ENCODE data around the gene UBE2U.
"Not testable (repeated sequence)": the region's sequence is repeated elsewhere in the genome, so short reads cannot be mapped to it uniquely, and the experiment has no call there.

The UBE2U gene

GRCh38 chr1:64240206-64240605 lies 36.8 kb downstream of the UBE2U start:
- no peak overlapping the region for H3K4me3 ChIP-seq (ENCODE audit: extremely low read depth, insufficient read depth, low read length, poor library complexity, severe bottlenecking)
- H3K4me1 ChIP-seq (ENCODE audit: control insufficient read depth, insufficient read depth, low read length, poor library complexity, severe bottlenecking) = peaks cover 6% of the 10 kb centered on the region
- no peaks in the 10 kb centered on the region for H3K36me3 ChIP-seq (ENCODE audit: control insufficient read depth, insufficient read depth, low read length)
- no peaks in the 10 kb centered on the region for H3K9me3 ChIP-seq (ENCODE audit: control insufficient read depth, low read length)
- no peak overlapping the region for H3K27ac ChIP-seq (ENCODE audit: low read depth, low read length, severe bottlenecking)

GRCh38 chr1:64241069-64241468 lies 37.6 kb downstream of the UBE2U start:
- Histone ChIP-seq H3K27ac (ENCODE audit: low read depth, low read length, severe bottlenecking) (no peak overlapping the region), H3K36me3 (ENCODE audit: control insufficient read depth, insufficient read depth, low read length) (no peaks in the 10 kb centered on the region)

DNA sequence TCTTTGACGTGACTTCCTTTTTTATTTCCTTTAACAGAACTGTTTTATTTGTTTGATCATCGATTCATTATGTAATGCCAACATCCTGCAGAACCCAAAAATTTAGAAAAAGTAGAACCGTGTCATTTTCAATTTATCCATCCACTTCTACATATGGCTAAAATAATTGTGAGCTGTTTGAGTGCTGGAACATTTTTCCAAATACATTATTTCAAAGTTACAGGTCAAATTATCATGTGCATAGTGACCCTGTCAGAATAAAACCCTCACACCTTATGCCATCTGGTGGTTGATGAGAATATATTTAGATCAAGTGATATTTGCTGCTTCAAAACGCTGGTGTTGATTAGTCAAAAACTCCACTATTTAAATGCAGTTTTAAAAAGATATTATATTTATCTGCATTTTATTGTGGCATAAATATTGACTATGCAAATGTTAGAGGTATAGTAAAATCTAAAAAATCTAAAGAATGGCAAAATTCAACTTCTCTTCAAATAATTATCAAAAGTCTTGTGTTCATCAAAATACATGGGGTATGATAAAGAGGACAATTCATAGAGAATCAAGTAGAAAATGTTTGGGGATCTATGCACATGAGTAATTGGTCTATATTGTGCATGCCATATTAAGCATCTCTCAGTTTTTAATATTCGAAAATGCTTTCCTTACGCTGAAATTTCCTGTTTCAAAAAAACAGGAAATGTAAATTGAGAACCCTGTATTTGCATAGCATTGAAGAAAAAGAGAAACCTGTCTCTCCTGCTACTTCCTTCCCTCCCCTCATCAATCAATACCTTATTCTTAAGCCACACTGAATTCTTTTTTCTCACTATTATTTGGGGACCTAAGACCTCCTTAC lies 39.7 kb downstream of the UBE2U start:
- Histone ChIP-seq H3K4me1 (ENCODE audit: control insufficient read depth, insufficient read depth, low read length, poor library complexity, severe bottlenecking) (peaks cover 11% of the 10 kb centered on the region), H3K27ac (ENCODE audit: low read depth, low read length, severe bottlenecking) (peak overlapping the region; percentile 13), H3K9me3 (ENCODE audit: control insufficient read depth, low read length) (no peaks in the 10 kb centered on the region), H3K36me3 (ENCODE audit: control insufficient read depth, insufficient read depth, low read length) (no peaks in the 10 kb centered on the region), H3K4me3 (ENCODE audit: extremely low read depth, insufficient read depth, low read length, poor library complexity, severe bottlenecking) (no peak overlapping the region)
- no CpG with 5 or more reads among the region's 6 CpGs for WGBS, 2 experiments (ENCODE audit: insufficient coverage in 2 of 2)

More at GRCh38 chr1:64241069-64241468, 37.6 kb downstream of the UBE2U start:
- Histone ChIP-seq H3K9me3 (ENCODE audit: control insufficient read depth, low read length) (no peaks in the 10 kb centered on the region), H3K4me1 (ENCODE audit: control insufficient read depth, insufficient read depth, low read length, poor library complexity, severe bottlenecking) (peaks cover 11% of the 10 kb centered on the region), H3K4me3 (ENCODE audit: extremely low read depth, insufficient read depth, low read length, poor library complexity, severe bottlenecking) (no peak overlapping the region)

GRCh38 chr1:64243757-64244080 lies 40.3 kb downstream of the UBE2U start:
- H3K4me1 ChIP-seq (ENCODE audit: control insufficient read depth, insufficient read depth, low read length, poor library complexity, severe bottlenecking) = peaks cover 11% of the 10 kb centered on the region
- WGBS, 2 experiments (ENCODE audit: insufficient coverage in 2 of 2) = 0 to 71% methylated on average over 1 of the region's 4 CpGs
- no peaks in the 10 kb centered on the region for H3K36me3 ChIP-seq (ENCODE audit: control insufficient read depth, insufficient read depth, low read length)
- H3K27ac ChIP-seq (ENCODE audit: low read depth, low read length, severe bottlenecking) = peak overlapping the region; percentile 13
- no peak overlapping the region for H3K4me3 ChIP-seq (ENCODE audit: extremely low read depth, insufficient read depth, low read length, poor library complexity, severe bottlenecking)
- H3K9me3 ChIP-seq (ENCODE audit: control insufficient read depth, low read length) = no peaks in the 10 kb centered on the region

DNA sequence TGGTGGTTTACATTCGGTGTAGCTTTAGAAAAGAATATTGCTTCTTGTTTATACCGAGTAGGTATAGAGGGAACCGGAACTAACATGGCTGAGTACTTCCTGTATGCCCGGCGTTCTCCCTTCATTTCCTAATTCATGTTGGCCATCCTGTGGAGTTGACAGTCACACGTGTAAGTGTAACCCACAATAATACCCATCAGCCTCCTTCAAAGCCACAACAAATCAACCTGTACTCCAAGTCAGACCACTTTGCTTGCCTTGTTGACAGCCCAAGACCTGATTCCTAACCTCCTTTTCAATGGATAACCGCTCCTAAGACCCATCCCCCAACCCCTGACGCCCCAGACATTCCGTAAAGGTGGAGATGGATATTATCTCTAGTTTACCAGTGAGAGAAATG lies 42.1 kb downstream of the UBE2U start:
- peaks cover 11% of the 10 kb centered on the region for H3K4me1 ChIP-seq (ENCODE audit: control insufficient read depth, insufficient read depth, low read length, poor library complexity, severe bottlenecking)
- H3K4me3 ChIP-seq (ENCODE audit: extremely low read depth, insufficient read depth, low read length, poor library complexity, severe bottlenecking) = no peak overlapping the region
- 11 to 46% methylated on average over 1 to 3 of the region's 9 CpGs for WGBS, 2 experiments (ENCODE audit: insufficient coverage in 2 of 2)
- no peaks in the 10 kb centered on the region for H3K9me3 ChIP-seq (ENCODE audit: control insufficient read depth, low read length)
- H3K27ac ChIP-seq (ENCODE audit: low read depth, low read length, severe bottlenecking) = no peak overlapping the region
- H3K36me3 ChIP-seq (ENCODE audit: control insufficient read depth, insufficient read depth, low read length) = no peaks in the 10 kb centered on the region

GRCh38 chr1:64246294-64246917 lies 43.0 kb downstream of the UBE2U start:
- no peaks in the 10 kb centered on the region for H3K9me3 ChIP-seq (ENCODE audit: control insufficient read depth, low read length)
- 100% methylated on average over 1 of the region's 4 CpGs; no CpG with 5 or more reads in 1 of the 2 experiments for WGBS, 2 experiments (ENCODE audit: insufficient coverage in 2 of 2)

DNA sequence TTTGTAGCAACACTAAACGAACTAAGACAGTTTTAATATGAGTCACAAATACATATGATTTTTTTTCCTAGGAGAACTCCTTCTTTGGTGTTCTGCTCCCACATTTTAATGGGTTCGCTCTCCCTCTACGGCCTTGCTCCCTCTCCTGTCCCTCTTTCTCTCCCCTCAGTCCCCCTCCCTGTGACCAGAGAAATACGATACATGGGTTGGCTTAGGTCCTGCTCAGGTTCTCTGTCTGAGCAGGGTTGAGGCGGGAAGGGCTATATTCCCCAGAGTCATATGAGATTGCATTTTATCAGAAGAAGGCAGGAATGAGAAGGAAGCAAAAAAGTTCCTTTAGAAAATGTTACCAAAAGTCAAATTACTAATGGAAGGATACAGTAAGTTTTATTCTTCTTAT lies 44.6 kb downstream of the UBE2U start:
- WGBS, 2 experiments (ENCODE audit: insufficient coverage in 2 of 2) = 45 to 79% methylated on average over 2 to 3 of the region's 5 CpGs
- Histone ChIP-seq H3K9me3 (ENCODE audit: control insufficient read depth, low read length) (no peaks in the 10 kb centered on the region), H3K36me3 (ENCODE audit: control insufficient read depth, insufficient read depth, low read length) (no peaks in the 10 kb centered on the region), H3K4me3 (ENCODE audit: extremely low read depth, insufficient read depth, low read length, poor library complexity, severe bottlenecking) (no peak overlapping the region), H3K4me1 (ENCODE audit: control insufficient read depth, insufficient read depth, low read length, poor library complexity, severe bottlenecking) (peaks cover 11% of the 10 kb centered on the region), H3K27ac (ENCODE audit: low read depth, low read length, severe bottlenecking) (no peak overlapping the region)

More at GRCh38 chr1:64246294-64246917, 43.0 kb downstream of the UBE2U start:
- no peak overlapping the region for H3K27ac ChIP-seq (ENCODE audit: low read depth, low read length, severe bottlenecking)
- H3K4me3 ChIP-seq (ENCODE audit: extremely low read depth, insufficient read depth, low read length, poor library complexity, severe bottlenecking) = no peak overlapping the region
- no peaks in the 10 kb centered on the region for H3K36me3 ChIP-seq (ENCODE audit: control insufficient read depth, insufficient read depth, low read length)
- peaks cover 11% of the 10 kb centered on the region for H3K4me1 ChIP-seq (ENCODE audit: control insufficient read depth, insufficient read depth, low read length, poor library complexity, severe bottlenecking)

DNA sequence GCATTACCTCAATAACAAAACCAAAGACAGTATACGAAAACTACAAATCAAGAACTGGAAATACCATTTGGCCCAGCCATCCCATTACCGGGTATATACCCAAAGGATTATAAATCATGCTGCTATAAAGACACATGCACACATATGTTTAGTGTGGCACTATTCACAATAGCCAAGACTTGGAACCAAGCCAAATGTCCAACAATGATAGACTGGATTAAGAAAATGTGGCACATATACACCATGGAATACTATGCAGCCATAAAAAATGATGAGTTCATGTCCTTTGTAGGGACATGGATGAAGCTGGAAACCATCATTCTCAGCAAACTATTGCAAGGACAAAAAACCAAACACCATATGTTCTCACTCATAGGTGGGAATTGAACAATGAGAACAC lies 47.0 kb downstream of the UBE2U start:
- H3K4me1 ChIP-seq (ENCODE audit: control insufficient read depth, insufficient read depth, low read length, poor library complexity, severe bottlenecking); H3K9me3 ChIP-seq (ENCODE audit: control insufficient read depth, low read length); H3K4me3 ChIP-seq (ENCODE audit: extremely low read depth, insufficient read depth, low read length, poor library complexity, severe bottlenecking); H3K36me3 ChIP-seq (ENCODE audit: control insufficient read depth, insufficient read depth, low read length); H3K27ac ChIP-seq (ENCODE audit: low read depth, low read length, severe bottlenecking): not testable (repeated sequence)
- WGBS, 2 experiments (ENCODE audit: insufficient coverage in 2 of 2) = 76% methylated on average over 2 of the region's 2 CpGs; no CpG with 5 or more reads in 1 of the 2 experiments

DNA sequence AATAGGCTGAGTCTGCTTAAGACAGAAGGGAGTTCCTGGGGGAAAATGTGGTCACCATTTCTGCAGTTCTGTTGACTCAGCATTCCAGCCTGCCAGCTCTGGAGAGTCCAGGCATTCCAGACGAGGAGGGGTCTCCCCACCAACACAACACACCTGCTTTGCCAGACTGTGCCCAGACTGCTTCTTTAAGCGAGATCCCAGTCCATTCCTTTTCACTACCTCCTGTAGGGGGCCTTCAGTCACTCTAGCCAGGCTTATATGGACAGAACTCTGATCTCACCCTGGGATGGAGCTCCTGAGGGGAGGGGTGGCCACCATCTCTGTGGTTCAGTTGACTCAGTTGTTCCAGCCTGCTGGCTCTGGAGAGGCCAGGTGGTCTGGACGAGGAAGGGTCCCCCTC lies 48.5 kb downstream of the UBE2U start:
- Histone ChIP-seq H3K9me3 (ENCODE audit: control insufficient read depth, low read length) (no peaks in the 10 kb centered on the region), H3K4me3 (ENCODE audit: extremely low read depth, insufficient read depth, low read length, poor library complexity, severe bottlenecking) (no peak overlapping the region), H3K36me3 (ENCODE audit: control insufficient read depth, insufficient read depth, low read length) (no peaks in the 10 kb centered on the region), H3K27ac (ENCODE audit: low read depth, low read length, severe bottlenecking) (no peak overlapping the region), H3K4me1 (ENCODE audit: control insufficient read depth, insufficient read depth, low read length, poor library complexity, severe bottlenecking) (no peaks in the 10 kb centered on the region)
- WGBS, 2 experiments (ENCODE audit: insufficient coverage in 2 of 2) = 100% methylated on average over 1 of the region's 3 CpGs; no CpG with 5 or more reads in 1 of the 2 experiments

DNA sequence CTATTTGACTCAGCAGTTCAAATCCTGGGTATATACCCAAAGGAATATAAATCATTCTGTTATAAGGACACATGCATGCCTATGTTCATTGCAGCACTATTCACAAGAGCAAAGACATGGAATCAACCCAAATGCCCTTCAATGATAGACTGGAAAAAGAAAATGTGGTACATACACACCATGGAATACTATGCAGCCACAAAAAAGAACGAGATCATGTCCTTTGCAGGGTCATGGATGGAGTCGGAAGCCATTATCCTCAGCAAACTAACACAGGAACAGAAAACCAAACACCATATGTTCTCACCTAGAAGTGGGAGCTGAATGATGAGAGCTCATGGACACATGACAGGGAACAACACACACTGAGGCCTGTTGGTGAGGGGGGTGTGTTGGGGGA lies 53.8 kb downstream of the UBE2U start:
- not testable (repeated sequence) for H3K9me3 ChIP-seq (ENCODE audit: control insufficient read depth, low read length); H3K27ac ChIP-seq (ENCODE audit: low read depth, low read length, severe bottlenecking); H3K4me3 ChIP-seq (ENCODE audit: extremely low read depth, insufficient read depth, low read length, poor library complexity, severe bottlenecking); H3K36me3 ChIP-seq (ENCODE audit: control insufficient read depth, insufficient read depth, low read length); H3K4me1 ChIP-seq (ENCODE audit: control insufficient read depth, insufficient read depth, low read length, poor library complexity, severe bottlenecking)
- no CpG with 5 or more reads among the region's 2 CpGs for WGBS, 2 experiments (ENCODE audit: insufficient coverage in 2 of 2)

GRCh38 chr1:64258444-64258843 lies 55.0 kb downstream of the UBE2U start:
- H3K4me3 ChIP-seq (ENCODE audit: extremely low read depth, insufficient read depth, low read length, poor library complexity, severe bottlenecking); H3K36me3 ChIP-seq (ENCODE audit: control insufficient read depth, insufficient read depth, low read length); H3K27ac ChIP-seq (ENCODE audit: low read depth, low read length, severe bottlenecking); H3K4me1 ChIP-seq (ENCODE audit: control insufficient read depth, insufficient read depth, low read length, poor library complexity, severe bottlenecking); H3K9me3 ChIP-seq (ENCODE audit: control insufficient read depth, low read length): not testable (repeated sequence)
- WGBS, 2 experiments (ENCODE audit: insufficient coverage in 2 of 2) = 83% methylated on average over 2 of the region's 2 CpGs; no CpG with 5 or more reads in 1 of the 2 experiments
